ENCODE measurements around the gene SLC25A33.

DNA sequence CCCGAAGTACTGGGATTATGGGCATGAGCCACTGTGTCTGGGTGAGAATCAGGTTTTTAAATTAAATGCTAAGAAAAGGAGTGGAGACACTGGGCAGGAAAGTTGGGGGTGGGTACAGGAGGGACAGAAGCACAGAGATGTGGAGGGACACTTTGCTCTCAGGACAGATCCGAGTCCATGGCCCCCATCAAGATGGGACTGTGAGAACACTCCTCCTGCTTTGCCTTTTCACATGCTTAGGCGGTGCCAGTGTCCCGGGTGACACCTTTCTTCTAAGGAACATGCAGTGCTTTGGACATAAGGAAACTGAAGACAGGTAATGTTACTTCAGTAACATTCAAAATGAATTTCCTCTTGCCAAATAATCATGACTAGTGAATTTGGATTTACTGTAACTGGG lies 16.7 kb downstream of the SLC25A33 start:
- no peak for TF ChIP-seq TAF1 (IDR thresholded peaks at IDR 0.05; ENCODE audit: low read depth, low read length)
- TF ChIP-seq, protein P1, sequence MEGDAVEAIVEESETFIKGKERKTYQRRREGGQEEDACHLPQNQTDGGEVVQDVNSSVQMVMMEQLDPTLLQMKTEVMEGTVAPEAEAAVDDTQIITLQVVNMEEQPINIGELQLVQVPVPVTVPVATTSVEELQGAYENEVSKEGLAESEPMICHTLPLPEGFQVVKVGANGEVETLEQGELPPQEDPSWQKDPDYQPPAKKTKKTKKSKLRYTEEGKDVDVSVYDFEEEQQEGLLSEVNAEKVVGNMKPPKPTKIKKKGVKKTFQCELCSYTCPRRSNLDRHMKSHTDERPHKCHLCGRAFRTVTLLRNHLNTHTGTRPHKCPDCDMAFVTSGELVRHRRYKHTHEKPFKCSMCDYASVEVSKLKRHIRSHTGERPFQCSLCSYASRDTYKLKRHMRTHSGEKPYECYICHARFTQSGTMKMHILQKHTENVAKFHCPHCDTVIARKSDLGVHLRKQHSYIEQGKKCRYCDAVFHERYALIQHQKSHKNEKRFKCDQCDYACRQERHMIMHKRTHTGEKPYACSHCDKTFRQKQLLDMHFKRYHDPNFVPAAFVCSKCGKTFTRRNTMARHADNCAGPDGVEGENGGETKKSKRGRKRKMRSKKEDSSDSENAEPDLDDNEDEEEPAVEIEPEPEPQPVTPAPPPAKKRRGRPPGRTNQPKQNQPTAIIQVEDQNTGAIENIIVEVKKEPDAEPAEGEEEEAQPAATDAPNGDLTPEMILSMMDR (IDR thresholded peaks at IDR 0.05; ENCODE audit: control extremely low read depth in 1 of 3, insufficient read depth in 1 of 3, low read depth in 1 of 3, low read length in 3 of 3) = no peak
- no peak for TF ChIP-seq CREB1 (IDR thresholded peaks at IDR 0.05)
- no peak for TF ChIP-seq EZH2 (IDR thresholded peaks at IDR 0.05; ENCODE audit: low read depth, low read length, severe bottlenecking)
- TF ChIP-seq TAF7 (optimal IDR thresholded peaks at IDR 0.05; ENCODE audit: borderline replicate concordance, low read depth, low read length) = no peak
- no peak for TF ChIP-seq POLR2A (IDR thresholded peaks at IDR 0.05; ENCODE audit: control extremely low read depth in 1 of 2, low read depth in 2 of 2, low read length in 2 of 2)
- no peak for TF ChIP-seq EGR1 (IDR thresholded peaks at IDR 0.05; ENCODE audit: borderline replicate concordance, low read depth, low read length)
- no peak for TF ChIP-seq TEAD4 (IDR thresholded peaks at IDR 0.05; ENCODE audit: low read depth, low read length)
- TF ChIP-seq CBX8 (IDR thresholded peaks at IDR 0.05; ENCODE audit: borderline replicate concordance, low read depth, low read length) = no peak
- no peak for TF ChIP-seq RXRA (IDR thresholded peaks at IDR 0.05; ENCODE audit: insufficient read depth, low read depth, low read length)
- TF ChIP-seq SIN3A (conservative IDR thresholded peaks at IDR 0.05 in 1 of 2, IDR thresholded peaks at IDR 0.05 in 1 of 2; ENCODE audit: low read depth in 1 of 2, low read length in 2 of 2) = no peak
- no peak for TF ChIP-seq YY1 (IDR thresholded peaks at IDR 0.05; ENCODE audit: low read depth, low read length)

Measured in H1 (cell line).